Glomerular endothelial cell (primary cell): ENCODE measurements around the gene ZBTB25. TPM values are rescaled to one million over a fixed set of nuclear protein-coding genes. Genes with fewer than 3 reads are reported as not detected.

Experiments
- DNase-seq: peaks from one replicate; pipeline ENCODE4 v3.0.0-alpha.2; 2011; ENCODE audit warnings: low read depth, low spot score; ENCODE audit errors: extremely low read depth
- total RNA-seq: library from RNA; depleted of rRNA; stranded (reverse); fragments of >200 nt; gene quantifications from 2 replicates; pipeline ENCODE4 v1.2.3, GENCODE V29; 2015

ZBTB25 gene
- total RNA-seq, 1 donor from 2014 or later: 4.1 TPM

GRCh38 chr14:64407329-64407728 lies 96.3 kb downstream of the ZBTB25 start:
- no peak for DNase-seq

GRCh38 chr14:64405295-64405694 lies 98.3 kb downstream of the ZBTB25 start:
- no peak for DNase-seq

- DNase-seq: no peak
Measured at GRCh38 chr14:64401949-64402348, 101.7 kb downstream of the ZBTB25 start.

GRCh38 chr14:64400829-64401459 lies 102.7 kb downstream of the ZBTB25 start:
- no peak for DNase-seq

Other genes starting within 250 kb of the ZBTB25 start
- gene ESR2, start 209.5 kb downstream of the ZBTB25 start, total RNA-seq: 0.05 and 0.06 TPM in 2 replicates
- gene MTHFD1, start 115.5 kb downstream of the ZBTB25 start, total RNA-seq: 34.1 and 43.3 TPM in 2 replicates
- 0.48 and 0.76 TPM in 2 replicates for gene AKAP5, start 38.3 kb downstream of the ZBTB25 start, total RNA-seq
- gene ZBTB1, start 932 bp upstream of the ZBTB25 start, total RNA-seq: 31.0 and 34.2 TPM in 2 replicates
- 5.2 and 14.5 TPM in 2 replicates for gene HSPA2, start 36.9 kb upstream of the ZBTB25 start, total RNA-seq
- not detected in 2 replicates for gene PPP1R36, start 46.1 kb upstream of the ZBTB25 start, total RNA-seq
- gene PLEKHG3, start 200.6 kb upstream of the ZBTB25 start, total RNA-seq: 13.9 and 16.7 TPM in 2 replicates